ENCODE data around the gene PPT1. TPM values are rescaled to one million over a fixed set of nuclear protein-coding genes. Genes with fewer than 3 reads are reported as not detected.

PPT1 gene
- total RNA-seq, 1 experiment from 2014 or later, result 107 TPM

- TF ChIP-seq ZNF532 (CRISPR knock-in tag; IDR thresholded peaks at IDR 0.05; ENCODE audit: borderline replicate concordance), result no peak
Observed at GRCh38 chr1:40049725-40050124, 47.3 kb downstream of the PPT1 start (continued).

- Mint-ChIP-seq H3K9me3 (no peaks in the 10 kb centered on the region), H3K27me3 (ENCODE audit: low read depth) (no peaks in the 10 kb centered on the region), H3K36me3 (peaks cover 16% of the 10 kb centered on the region), H3K4me3 (no peak overlapping the region), H3K27ac (no peak overlapping the region), H3K4me1 (peaks cover 21% of the 10 kb centered on the region)
- POLR2A ChIA-PET, result no interaction called here
- ATAC-seq (no peak), DNase-seq (ENCODE audit: low spot score) (no peak)
- TF ChIP-seq ZNF425 (CRISPR knock-in tag; conservative IDR thresholded peaks at IDR 0.05) (no peak), SMAD3 (CRISPR knock-in tag; IDR thresholded peaks at IDR 0.05; ENCODE audit: borderline replicate concordance) (no peak), GRHL2 (CRISPR knock-in tag; IDR thresholded peaks at IDR 0.05; ENCODE audit: insufficient replicate concordance, severe bottlenecking) (no peak), CTCF (IDR thresholded peaks at IDR 0.05) (no peak), ESRRA (CRISPR knock-in tag; IDR thresholded peaks at IDR 0.05; ENCODE audit: borderline replicate concordance) (no peak), HMGXB4 (CRISPR knock-in tag; IDR thresholded peaks at IDR 0.05) (no peak), TEAD4 (CRISPR knock-in tag; IDR thresholded peaks at IDR 0.05) (no peak), ZNF317 (CRISPR knock-in tag; IDR thresholded peaks at IDR 0.05; ENCODE audit: borderline replicate concordance, low read depth) (no peak), ZNF121 (CRISPR knock-in tag; IDR thresholded peaks at IDR 0.05) (no peak), OVOL2 (CRISPR knock-in tag; IDR thresholded peaks at IDR 0.05; ENCODE audit: borderline replicate concordance) (no peak), IRF2 (CRISPR knock-in tag; IDR thresholded peaks at IDR 0.05; ENCODE audit: borderline replicate concordance, low read depth) (no peak), ELF4 (CRISPR knock-in tag; IDR thresholded peaks at IDR 0.05; ENCODE audit: low read depth) (no peak), AFF4 (CRISPR knock-in tag; IDR thresholded peaks at IDR 0.05; ENCODE audit: borderline replicate concordance) (no peak)
- TF ChIP-seq, protein P1, sequence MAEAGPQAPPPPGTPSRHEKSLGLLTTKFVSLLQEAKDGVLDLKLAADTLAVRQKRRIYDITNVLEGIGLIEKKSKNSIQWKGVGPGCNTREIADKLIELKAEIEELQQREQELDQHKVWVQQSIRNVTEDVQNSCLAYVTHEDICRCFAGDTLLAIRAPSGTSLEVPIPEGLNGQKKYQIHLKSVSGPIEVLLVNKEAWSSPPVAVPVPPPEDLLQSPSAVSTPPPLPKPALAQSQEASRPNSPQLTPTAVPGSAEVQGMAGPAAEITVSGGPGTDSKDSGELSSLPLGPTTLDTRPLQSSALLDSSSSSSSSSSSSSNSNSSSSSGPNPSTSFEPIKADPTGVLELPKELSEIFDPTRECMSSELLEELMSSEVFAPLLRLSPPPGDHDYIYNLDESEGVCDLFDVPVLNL (CRISPR knock-in tag; IDR thresholded peaks at IDR 0.05; ENCODE audit: borderline replicate concordance, low read depth), result no peak
- TF ChIP-seq, protein P2, sequence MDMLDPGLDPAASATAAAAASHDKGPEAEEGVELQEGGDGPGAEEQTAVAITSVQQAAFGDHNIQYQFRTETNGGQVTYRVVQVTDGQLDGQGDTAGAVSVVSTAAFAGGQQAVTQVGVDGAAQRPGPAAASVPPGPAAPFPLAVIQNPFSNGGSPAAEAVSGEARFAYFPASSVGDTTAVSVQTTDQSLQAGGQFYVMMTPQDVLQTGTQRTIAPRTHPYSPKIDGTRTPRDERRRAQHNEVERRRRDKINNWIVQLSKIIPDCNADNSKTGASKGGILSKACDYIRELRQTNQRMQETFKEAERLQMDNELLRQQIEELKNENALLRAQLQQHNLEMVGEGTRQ (CRISPR knock-in tag; IDR thresholded peaks at IDR 0.05), result no peak
- CTCF ChIA-PET, result no interaction called here
Observed at GRCh38 chr1:40047769-40048168, 49.3 kb downstream of the PPT1 start.
